ENCODE results near the gene CCR7. TPM values are rescaled to one million over a fixed set of nuclear protein-coding genes. Genes with fewer than 3 reads are reported as not detected.

The CCR7 gene
- total and polyA plus RNA-seq, 7 donors, result 0.08 to 0.24 (median 0.20) TPM; not detected in 1

DNA sequence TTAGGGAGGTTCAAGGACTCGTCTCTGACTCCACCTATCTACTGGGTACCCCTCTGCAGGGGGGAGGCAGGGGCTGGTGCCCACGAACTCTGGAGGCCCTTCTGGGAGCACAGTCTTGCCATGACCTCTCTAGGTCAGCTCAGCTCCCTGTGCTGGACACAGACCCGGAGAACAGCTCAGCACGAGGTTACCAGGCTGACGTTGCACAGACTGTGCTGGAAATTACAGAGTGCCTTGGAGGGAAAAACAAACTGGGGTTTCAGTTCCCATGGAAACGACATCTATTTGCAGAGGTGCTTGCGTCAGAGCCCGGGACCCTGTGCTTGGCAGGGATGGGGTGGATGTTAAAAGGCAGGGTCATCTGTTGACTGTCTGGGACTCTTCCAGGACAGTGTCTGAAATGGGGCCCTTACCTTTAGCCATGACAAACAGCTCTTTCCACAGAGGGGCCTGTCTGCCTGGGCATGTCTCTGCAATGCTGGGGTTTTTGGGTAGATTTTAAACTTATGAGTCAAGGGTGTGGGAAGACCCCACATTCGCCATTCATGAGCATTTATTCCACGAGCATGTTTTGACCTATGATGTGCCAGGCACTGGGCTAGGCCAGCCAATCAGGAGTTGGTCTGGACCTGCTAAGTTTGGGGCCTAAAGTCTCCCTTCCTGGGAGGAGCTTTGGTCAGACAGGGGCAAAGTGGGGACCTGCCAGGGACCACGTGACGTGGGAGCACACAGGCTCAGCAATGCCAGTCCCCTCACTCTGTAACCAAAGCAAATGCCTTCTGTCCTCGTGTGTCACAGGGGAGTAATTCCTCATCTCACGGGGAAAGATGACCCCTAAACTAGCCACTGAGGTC is 22.5 kb downstream of the CCR7 start:
- 42 to 54% (median 51%) methylated on average over 14 of the region's 14 CpGs for WGBS, 3 donors
- Histone ChIP-seq H3K27me3 (ENCODE audit: insufficient read depth in 3 of 3, low read length in 2 of 3) (no peaks in the 10 kb centered on the region), H3K4me3 (no peak overlapping the region), H3K27ac (peak overlapping the region; percentile 78), H3K9me3 (no peaks in the 10 kb centered on the region), H3K36me3 (ENCODE audit: insufficient read depth in 1 of 2, low read depth in 1 of 2) (no peaks in the 10 kb centered on the region), H3K4me1 (peaks cover 42% of the 10 kb centered on the region)
- DNase-seq (peak; percentile 88 to 89), ATAC-seq (peak; percentile 43 to 79 (median 68))
- TF ChIP-seq, protein P1, sequence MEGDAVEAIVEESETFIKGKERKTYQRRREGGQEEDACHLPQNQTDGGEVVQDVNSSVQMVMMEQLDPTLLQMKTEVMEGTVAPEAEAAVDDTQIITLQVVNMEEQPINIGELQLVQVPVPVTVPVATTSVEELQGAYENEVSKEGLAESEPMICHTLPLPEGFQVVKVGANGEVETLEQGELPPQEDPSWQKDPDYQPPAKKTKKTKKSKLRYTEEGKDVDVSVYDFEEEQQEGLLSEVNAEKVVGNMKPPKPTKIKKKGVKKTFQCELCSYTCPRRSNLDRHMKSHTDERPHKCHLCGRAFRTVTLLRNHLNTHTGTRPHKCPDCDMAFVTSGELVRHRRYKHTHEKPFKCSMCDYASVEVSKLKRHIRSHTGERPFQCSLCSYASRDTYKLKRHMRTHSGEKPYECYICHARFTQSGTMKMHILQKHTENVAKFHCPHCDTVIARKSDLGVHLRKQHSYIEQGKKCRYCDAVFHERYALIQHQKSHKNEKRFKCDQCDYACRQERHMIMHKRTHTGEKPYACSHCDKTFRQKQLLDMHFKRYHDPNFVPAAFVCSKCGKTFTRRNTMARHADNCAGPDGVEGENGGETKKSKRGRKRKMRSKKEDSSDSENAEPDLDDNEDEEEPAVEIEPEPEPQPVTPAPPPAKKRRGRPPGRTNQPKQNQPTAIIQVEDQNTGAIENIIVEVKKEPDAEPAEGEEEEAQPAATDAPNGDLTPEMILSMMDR (IDR thresholded peaks at IDR 0.05), result no peak
- intact Hi-C loops (cut with DNase I), result no loop called here

DNA sequence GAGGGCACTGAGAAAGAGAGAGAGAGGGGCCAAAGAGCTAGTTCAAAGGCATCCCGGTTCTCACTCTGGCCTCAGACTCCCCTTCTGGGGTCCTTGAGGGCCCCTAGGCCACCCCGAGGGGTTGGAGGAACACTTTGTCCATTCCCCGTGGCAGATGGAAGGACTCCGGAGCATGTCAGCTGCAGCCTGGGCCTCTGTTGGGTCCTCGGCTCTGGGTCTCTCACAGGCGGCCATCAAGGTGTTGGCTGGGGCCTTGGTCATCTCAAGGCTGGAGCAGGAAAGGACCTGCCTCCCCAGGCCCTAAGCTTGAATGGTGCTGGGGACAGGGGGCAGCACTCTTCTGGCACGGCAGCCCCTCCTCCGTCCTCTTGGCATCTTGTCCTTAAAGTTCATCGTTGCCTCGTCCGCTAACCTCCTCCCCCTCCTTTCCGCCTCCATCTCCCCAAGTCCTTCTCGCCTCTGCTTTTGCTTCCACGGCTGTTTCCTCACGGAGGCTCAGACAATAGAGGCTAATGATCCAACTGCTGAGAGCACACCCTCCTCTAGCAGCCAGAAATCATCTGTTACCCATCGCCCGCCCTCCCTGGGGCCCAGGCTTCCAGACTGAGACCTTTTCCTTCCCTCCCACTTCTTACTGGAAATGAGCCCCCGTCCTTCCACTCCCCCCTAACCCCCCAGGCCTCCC is 23.3 kb downstream of the CCR7 start:
- peak; percentile 60 to 83 for DNase-seq
- Histone ChIP-seq H3K9me3 (no peaks in the 10 kb centered on the region), H3K36me3 (ENCODE audit: insufficient read depth in 1 of 2, low read depth in 1 of 2) (no peaks in the 10 kb centered on the region), H3K27me3 (ENCODE audit: insufficient read depth in 3 of 3, low read length in 2 of 3) (no peaks in the 10 kb centered on the region), H3K27ac (peak overlapping the region; percentile 78), H3K4me1 (peaks cover 44% of the 10 kb centered on the region), H3K4me3 (no peak overlapping the region)
- TF ChIP-seq, protein P1 (IDR thresholded peaks at IDR 0.05), result no peak
- peak; percentile 15 to 53 (median 38) for ATAC-seq
- WGBS, 3 donors, result 60 to 61% (median 60%) methylated on average over 18 of the region's 18 CpGs
- intact Hi-C loops (cut with DNase I), result no loop called here

DNA sequence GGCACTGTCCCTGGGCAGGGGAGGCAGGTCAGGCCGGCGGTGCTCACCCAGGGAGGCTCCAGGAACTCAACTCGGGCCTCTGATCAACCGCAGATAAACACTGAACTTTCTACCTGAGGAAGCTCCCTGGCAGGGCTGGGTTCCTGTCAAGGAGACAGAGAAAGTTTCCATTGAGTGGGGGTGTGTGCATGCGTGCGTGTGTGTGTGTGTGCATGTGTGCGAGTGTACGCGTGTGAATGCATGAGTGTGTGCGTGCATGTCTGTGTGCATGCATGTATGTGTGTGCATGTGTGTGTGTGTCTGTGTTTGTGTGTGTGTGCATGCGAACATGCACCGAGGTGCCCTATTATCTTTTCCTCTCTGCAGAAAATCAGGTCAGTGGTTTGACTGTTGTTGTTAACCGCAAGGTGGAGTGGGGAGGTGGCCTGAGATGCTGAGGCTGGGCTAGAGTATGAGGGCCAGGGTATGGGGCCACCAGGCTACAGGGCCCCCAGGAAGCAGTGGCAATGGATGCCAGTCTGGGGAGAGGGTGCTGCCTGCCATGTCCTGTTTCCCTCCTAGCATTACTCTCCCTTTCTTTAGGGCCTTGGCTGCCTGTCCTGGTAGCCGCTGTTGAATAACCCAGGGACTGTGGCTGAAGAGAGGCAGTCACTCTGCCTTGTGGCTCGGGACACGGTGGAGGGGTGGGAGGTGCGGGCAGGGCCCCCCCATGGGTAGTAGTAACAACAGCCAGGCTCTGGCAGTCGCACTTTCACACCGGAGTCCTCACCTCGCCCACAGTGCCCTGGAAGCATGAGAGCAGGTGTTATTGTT is 24.0 kb downstream of the CCR7 start:
- TF ChIP-seq, protein P1 (IDR thresholded peaks at IDR 0.05), result no peak
- DNase-seq (no peak), ATAC-seq (no peak)
- Histone ChIP-seq H3K36me3 (ENCODE audit: insufficient read depth in 1 of 2, low read depth in 1 of 2) (no peaks in the 10 kb centered on the region), H3K9me3 (no peaks in the 10 kb centered on the region), H3K27me3 (ENCODE audit: insufficient read depth in 3 of 3, low read length in 2 of 3) (no peaks in the 10 kb centered on the region), H3K27ac (peak overlapping the region; percentile 78), H3K4me1 (peaks cover 49% of the 10 kb centered on the region), H3K4me3 (no peak overlapping the region)
- intact Hi-C loops (cut with DNase I), result no loop called here
- 81 to 85% (median 84%) methylated on average over 20 of the region's 20 CpGs for WGBS, 3 donors

DNA sequence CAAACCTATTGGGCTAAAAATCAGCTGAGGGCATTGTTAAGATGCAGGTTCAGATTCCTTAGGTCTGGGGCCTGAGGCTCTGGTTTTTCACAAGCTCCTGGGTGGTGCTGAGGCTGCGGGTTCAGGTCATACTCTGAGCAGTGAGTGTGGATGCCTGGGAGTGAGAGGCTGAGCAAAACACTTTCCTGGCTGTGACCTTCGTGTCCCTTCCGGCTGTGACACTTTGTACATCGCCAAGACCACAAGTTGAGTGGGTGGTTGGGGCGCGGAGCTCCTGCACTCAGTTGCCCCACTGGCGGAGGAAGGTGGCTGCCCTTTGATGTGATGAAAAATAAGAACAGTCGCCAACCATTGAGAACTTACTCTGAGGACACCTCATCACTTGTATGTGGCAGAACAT is 24.8 kb downstream of the CCR7 start:
- peaks cover 49% of the 10 kb centered on the region for H3K4me1 ChIP-seq
- WGBS, 3 donors, result 89 to 94% (median 90%) methylated on average over 8 of the region's 8 CpGs
- DNase-seq (no peak), ATAC-seq (no peak)
- intact Hi-C loops (cut with DNase I), result no loop called here
- no peak overlapping the region for H3K4me3 ChIP-seq
- peak overlapping the region; percentile 50 for H3K27ac ChIP-seq
- no peaks in the 10 kb centered on the region for H3K27me3 ChIP-seq (ENCODE audit: insufficient read depth in 3 of 3, low read length in 2 of 3)
- no peaks in the 10 kb centered on the region for H3K9me3 ChIP-seq
- no peaks in the 10 kb centered on the region for H3K36me3 ChIP-seq (ENCODE audit: insufficient read depth in 1 of 2, low read depth in 1 of 2)
- TF ChIP-seq, protein P1 (IDR thresholded peaks at IDR 0.05), result no peak
